Skeletal muscle cell (primary cell): ENCODE data around the gene LSM14A.
A peak's percentile ranks its signal among the peaks of the same experiment; 100 is the strongest.
"Not testable (repeated sequence)": the region's sequence is repeated elsewhere in the genome, so short reads cannot be mapped to it uniquely, and the experiment has no call there.

Experiments used
- DNase-seq: peaks from one replicate; pipeline ENCODE4 v3.0.0-alpha.2; 2010; ENCODE audit warnings: low read depth
- H3K4me3 ChIP-seq: 2 replicates; pipeline ENCODE4 v1.5.1; 2011; ENCODE audit warnings: low read depth, mild to moderate bottlenecking, control low read depth, low read length, moderate library complexity

Gene LSM14A

DNA sequence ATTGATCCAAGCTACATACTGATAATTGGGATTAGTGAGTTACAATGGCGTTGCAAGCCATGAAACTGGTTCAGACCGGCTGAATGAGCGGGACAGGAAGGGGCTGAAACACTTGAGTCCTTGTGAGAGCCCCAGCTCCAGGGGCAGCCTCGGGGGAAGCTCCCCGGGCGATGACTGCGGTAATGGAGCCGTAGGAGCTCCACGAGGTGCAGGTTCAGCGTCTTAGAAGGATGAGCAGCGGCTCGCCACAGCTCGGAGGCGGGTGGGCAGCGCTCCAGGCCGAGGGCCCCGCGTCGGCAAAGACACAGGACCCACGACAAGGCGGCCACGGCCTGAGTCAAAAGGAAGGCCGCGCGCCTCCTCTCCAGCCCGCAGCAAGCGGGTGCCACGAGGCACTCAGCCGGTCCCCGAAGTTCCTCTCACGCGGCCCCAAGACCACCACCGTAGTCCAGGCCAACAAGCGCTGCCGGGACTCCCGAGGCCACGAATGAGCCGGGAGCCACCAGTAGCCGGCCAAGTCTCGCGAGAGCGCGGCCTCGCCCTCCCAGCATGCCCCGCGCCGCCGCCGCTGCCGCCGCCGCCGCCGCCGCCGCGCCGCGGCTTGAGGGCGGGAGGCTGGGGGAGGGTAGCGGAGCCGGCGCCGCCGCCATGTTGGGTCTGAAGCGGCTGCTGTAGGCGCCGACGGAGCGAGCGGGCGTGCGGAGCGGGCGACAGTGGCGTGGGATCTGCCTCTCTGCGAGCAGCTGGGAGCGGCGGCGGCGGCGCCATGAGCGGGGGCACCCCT, at the start of gene LSM14A:
TSS of gene LSM14A (plus strand) at position 628 of the 784 bp plus-strand sequence. CDS start at position 767, 139 bp downstream.
- H3K4me3 ChIP-seq, result peak within 1 kb of the TSS; percentile 75
- peak; percentile 79 for DNase-seq

DNA sequence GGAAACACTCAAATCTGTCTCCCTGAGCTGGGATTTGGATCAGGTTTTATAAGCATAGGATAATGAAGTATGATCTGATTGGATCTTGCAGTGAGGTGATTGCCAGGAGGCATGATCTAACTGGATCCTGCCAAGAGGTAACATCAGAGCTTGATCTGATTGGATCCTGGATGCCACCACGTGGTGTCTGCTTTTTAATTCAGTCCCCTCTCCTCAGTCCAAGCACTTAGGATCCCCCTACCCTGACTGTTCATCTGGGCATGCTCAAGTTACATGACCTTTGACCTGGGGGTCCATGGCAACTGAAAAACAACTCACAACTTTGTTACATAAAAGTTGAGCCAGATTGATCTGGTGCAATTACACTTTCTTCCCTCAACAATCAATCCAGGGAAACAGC, 47.5 kb upstream of the LSM14A start:
- DNase-seq, result no peak
- H3K4me3 ChIP-seq, result no peak overlapping the region

DNA sequence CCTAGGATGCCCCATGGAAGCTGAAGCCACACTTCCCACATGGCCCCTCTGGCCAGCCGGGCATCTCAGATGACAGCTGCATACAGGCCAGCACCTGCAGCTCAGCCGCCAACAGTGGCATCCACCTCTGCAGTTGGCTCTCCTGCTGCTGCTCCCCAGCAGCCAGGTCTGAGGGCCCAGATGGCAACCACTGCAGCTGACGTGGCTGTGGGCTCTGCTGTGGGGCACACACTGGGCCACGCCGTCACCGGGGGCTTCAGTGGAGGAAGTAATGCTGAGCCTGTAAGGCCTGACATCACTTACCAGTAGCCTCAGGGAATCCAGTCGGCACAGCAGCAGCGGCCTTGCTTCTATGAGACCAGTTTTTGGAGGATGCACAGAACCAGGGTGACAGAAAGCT, 45.3 kb upstream of the LSM14A start:
- no peak overlapping the region for H3K4me3 ChIP-seq
- no peak for DNase-seq

DNA sequence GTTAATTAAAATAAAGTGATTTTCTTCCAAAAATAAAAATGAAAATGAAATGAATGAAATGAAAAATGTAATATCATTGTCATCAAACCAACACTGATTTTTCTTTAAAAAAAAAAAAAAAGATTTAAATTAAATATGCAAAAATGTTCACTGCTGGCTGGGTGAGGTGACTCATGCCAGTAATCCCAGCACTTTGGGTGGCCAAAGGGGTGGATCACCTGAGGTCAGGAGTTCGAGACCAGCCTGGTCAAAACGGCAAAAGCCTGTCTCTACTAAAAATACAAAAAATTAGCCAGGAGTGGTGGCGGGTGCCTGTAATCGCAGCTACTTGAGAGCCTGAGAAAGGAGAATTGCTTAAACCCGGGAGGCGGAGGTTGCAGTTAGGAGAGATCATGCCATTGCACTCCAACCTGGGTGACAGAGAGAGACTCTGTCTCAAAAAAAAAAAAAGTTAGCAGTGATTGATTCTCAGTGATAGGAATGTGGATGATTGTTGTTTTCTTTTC, 44.6 kb upstream of the LSM14A start:
- no peak overlapping the region for H3K4me3 ChIP-seq
- no peak for DNase-seq

DNA sequence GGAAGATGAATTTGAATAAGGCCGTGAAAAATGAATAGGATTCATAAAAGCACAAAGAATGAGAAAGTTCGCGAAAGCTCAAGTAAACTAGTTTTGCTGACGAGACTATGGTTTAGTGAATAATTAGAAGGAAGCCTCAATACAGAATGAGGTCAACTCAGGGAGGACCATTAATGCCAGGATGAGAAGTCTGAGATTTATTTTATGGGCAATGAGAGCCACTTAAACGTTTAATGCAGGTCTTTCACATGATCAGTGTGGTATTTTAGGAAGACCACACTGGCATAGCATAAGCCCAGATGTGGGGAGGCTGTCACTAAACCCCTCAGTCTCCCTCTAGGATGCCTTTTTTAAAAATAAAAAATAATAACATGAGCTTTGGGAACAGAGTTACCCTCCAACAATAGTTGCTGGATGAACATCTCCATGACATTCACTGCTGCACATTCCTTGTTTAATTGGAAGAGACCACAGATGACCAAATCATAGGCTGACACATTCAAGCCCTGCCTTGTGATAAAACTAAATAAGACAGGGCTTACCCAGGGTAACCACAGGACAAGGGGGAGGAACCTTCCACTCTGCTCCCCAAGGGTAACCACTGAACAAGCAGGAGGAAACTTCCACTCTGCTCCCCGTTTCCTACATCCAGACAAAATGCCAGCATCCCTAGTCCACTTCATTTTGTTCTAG, 43.6 kb upstream of the LSM14A start:
- H3K4me3 ChIP-seq, result no peak overlapping the region
- no peak for DNase-seq

DNA sequence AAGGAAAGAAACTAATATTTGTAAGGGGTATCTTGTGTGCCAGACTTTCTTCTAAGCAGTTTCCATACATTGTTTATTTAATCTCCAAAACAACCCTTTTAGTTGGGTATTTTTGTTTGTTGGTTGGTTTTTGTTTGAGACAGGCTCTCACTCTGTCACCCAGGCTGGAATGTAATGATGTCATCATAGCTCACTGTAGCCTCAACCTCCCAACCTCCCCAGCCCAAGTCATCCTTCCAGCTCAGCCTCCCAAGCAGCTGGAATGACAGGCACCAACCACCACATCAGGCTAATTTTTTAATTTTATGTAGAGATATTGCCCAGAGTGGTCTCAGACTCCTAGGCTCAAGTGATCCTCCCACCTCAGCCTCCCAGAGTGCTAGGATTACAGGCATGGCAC, 41.2 kb upstream of the LSM14A start:
- DNase-seq, result no peak
- H3K4me3 ChIP-seq, result no peak overlapping the region

DNA sequence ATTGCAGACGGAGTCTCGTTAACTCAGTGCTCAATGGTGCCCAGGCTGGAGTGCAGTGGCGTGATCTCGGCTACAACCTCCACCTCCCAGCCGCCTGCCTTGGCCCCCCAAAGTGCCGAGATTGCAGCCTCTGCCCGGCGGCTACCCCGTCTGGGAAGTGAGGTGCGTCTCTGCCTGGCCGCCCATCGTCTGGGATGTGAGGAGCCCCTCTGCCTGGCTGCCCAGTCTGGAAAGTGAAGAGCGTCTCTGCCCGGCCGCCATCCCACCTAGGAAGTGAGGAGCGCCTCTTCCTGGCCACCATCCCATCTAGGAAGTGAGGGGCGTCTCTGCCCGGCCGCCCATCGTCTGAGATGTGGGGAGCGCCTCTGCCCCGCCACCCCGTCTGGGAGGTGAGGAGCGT, 40.2 kb upstream of the LSM14A start:
- not testable (repeated sequence) for DNase-seq, H3K4me3 ChIP-seq

DNA sequence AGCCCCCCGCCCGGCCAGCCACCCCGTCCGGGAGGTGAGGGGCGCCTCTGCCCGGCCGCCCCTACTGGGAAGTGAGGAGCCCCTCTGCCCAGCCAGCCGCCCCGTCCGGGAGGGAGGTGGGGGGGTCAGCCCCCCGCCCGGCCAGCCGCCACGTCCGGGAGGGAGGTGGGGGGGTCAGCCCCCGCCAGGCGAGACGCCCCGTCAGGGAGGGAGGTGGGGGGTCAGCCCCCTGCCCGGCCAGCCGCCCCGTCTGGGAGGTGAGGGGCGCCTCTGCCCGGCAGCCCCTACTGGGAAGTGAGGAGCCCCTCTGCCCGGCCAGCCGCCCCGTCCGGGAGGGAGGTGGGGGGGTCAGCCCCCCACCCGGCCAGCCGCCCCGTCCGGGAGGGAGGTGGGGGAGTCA, 39.6 kb upstream of the LSM14A start:
- not testable (repeated sequence) for DNase-seq, H3K4me3 ChIP-seq

DNA sequence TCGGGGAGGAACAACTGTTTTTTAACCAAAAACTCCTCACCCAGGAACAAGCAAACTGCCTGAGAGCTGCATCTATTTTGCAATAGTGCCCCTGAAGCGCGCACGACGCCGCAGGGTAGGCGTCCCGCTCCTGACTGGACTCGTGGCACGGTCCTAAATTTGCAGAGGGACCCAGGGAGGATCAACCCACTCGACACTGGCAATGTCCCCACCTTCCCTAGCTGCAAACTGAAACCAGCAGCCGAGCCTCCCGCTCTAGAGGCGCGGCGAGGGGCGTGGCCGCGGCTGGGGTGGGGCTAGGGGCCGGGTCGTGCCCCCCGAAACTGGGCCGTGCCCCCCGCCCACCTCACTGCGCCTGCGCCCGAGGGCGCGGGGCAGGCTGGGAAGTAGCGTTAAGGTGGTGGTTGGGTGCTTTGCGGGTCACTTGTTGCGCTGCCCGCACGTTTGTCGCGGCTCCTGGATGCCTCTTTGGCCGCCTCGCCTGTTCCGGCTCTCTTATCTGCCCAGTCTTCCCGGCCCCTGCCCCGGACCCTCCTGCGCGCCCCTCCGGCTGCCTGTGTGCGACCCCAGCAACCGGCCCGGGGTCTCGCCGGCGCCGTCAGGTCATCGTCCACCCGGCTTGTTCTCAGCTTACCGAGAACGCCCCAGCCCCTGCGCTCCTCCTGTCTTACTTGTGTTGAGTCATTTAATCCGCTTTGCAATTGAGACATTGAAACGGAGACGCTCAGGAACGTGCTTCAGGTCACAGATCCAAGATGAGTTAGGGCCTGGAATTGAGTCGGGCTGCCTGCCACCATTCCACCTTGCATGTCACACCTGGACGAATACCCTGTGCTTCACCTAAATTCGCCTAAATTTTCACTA, 37.9 kb upstream of the LSM14A start:
- DNase-seq, result peak; percentile 21
- H3K4me3 ChIP-seq, result peak overlapping the region; percentile 73

DNA sequence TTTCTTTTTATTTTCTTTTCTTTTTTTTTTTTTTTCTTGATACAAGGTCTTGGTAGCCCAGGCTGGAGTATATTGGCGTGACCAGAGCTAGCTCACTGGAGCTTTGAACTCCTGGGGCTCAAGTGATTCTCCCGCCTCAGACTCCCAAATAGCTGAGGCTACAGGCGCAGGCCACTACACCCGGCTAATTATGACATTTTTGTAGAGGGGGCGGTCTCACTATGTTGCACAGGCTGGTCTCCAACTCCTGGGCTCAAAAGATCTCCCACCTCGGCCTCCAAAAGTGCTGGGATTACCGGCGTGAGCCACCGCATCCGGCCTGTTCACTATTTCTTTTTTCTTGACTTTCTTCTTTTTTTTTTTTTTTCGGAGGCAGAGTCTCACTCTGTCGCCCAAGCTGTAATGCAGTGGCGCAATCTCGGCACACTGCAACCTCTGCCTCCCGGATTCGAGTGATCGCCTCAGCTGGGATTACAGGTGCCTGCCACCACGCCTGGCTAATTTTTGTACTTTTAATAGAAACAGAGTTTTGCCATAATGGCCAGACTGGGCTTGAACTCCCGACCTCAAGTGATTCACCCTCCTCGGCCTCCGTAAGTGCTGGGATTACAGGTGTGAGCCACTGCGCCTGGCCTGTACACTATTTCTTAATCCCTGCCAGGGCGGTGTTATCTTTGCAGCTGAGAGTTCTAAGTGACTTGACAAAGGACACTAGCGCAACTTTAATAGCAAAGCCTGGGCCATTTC, 37.1 kb upstream of the LSM14A start:
- peak overlapping the region; percentile 73 for H3K4me3 ChIP-seq
- no peak for DNase-seq

DNA sequence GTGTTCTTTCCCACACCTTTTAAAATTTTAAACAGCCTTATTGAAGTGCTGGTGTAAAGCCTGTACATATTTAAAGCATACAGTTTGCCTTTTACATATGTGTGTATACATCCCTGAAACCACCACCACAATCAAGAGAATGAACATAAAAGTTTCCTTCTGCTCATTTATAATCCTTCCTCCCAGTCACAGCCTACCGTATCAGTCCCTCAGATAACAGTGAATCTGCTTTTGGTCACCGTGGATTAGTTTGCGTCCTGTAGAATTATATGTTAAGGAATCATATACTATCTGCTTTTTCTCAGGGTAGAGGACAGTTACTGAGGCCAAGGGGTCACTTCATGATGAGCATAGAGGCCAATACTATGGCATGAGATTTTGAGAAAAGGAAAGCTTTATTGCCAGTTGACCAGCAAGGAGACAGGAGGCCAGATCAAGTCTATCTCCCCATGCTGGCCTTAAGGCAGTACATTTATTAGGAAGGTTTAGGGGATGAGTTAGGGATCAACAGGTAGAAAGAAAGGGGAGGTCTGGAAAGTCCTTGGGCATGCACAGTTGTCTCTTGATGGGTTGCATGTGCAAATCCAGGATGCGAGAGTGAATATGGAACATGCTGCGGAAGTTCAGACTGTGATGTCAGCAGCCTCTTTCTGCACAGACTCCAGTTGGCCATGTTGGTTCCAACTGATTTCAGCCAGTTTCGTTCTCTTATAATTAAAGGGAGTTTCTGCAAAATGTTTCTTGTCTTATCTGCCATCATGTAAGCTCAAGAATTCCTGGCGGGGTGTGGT, 36.3 kb upstream of the LSM14A start:
- no peak for DNase-seq
- H3K4me3 ChIP-seq, result no peak overlapping the region

DNA sequence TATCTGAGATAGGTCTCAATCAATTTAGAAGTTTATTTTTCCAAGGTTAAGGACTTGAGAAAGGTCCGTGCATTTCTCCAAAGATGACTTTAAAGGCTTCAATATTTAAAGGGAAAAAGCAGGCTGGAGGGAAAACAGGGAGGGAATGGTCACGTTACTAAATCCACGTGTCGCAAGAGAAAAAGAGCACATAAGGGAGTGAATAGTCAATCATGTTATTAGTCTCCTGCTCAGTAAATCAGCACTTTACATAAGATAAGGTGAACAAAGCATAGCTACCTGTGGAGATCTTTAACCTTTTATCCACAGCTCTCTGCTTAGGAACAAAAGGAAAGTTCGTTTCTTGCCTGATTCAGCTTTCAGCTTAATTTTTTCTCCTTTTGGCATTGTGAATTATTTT, 31.3 kb upstream of the LSM14A start:
- DNase-seq, result no peak

DNA sequence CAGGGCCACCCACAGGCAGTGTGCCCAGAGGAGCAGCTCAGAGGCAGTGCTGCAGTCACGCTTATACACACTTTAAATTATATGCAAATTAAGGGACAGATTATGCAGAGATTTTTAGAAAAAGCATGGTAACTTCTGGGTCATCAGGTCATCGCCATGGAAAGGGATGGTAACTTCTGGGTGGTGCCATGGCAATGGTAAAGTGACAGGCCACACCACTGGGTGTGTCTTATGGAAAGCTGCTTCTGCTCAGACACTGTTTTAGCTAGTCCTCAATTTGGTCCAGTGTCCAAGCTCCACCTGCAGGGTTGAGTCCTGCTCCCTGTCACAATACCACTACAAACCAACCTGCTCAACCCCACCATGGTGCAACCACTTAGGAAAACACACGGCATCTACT, 29.9 kb upstream of the LSM14A start:
- H3K4me3 ChIP-seq, result no peak overlapping the region
- DNase-seq, result no peak

More for the DNA sequence above, 31.3 kb upstream of the LSM14A start:
- H3K4me3 ChIP-seq, result no peak overlapping the region

DNA sequence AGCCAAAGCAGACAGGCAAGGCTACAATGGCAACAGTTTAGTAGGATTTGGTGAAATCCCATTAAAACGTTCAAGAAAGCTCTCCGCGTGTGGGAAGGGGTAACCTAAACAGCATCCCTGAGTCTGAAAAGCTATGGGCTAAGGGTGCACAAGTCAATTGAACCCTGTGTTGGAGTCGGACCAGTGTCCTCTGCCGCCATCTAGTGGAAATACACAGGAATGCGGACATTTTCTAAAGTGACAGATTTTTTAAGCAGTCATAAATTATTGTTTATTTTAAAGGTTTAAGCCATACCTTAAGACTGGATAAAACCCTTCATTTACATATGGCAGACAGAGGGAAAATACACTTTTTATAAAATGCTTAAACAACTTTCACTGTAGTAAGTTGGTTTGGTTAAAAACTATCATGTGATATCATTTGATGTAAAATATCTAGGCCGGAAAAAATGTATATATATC, 26.5 kb upstream of the LSM14A start:
- peak; percentile 6 for DNase-seq
- no peak overlapping the region for H3K4me3 ChIP-seq

DNA sequence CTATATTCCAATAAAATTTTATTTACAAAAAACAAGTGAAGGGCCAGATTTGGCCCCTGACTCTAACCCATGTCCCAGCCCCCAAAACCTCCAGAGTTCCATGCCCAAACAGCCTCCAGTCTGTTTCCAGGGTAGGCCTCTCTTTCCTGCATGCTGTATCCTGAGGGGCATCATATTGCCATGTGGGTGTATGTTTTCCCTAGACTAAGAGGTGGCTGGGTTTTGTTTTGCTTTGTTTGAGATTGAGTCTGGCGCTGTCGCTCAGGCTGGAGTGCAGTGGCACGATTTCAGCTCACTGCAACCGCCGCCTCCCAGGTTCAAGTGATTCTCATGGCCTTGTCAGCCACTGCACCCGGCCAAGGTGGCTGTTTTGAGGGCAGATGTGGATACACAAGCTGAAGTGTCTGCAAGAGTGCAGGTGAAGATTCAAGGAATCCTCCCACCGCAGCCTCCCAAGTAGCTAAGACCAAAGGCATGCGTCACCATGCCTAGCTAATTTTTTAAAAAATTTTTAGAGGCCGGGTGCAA, 23.6 kb upstream of the LSM14A start:
- DNase-seq, result no peak
- H3K4me3 ChIP-seq, result no peak overlapping the region

DNA sequence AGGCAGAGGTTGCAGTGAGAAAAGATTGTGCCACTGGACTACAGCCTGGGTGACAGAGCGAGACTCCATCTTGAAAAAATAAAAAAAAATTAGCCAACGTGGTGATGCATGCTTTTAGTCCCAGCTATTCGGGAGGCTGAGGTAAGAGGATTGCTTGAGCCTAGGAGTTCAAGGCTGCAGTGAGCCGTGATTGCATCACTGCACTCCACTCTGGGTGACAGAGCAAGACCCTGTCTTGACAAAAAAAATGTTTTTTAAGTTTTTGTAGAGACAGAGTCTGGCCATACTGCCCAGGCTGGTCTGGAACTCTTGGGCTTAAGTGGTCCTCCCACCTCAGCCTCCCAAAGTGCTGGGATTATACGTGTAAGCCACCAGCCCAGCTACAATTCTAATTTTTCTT, 22.4 kb upstream of the LSM14A start:
- DNase-seq, result no peak
- H3K4me3 ChIP-seq, result no peak overlapping the region

DNA sequence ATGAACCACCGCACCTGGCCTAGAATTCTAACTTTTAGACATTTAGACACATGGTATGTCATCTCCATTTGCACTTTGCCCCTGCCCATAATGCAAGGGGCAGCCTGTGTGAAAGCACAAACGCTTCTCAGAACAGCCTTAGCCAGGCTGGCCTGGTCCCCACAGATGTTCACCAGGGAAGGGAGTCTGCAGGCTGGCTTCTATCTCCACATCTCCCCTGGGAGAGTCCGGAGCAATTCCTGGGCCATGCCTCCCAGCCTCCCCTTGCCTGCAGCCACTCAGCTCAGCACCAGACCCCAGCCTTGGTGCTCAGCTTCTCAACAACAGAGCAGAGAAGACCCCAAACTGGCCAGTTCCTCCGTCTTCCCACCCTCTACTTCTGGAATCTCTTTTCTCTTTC, 21.7 kb upstream of the LSM14A start:
- H3K4me3 ChIP-seq, result no peak overlapping the region
- DNase-seq, result no peak

DNA sequence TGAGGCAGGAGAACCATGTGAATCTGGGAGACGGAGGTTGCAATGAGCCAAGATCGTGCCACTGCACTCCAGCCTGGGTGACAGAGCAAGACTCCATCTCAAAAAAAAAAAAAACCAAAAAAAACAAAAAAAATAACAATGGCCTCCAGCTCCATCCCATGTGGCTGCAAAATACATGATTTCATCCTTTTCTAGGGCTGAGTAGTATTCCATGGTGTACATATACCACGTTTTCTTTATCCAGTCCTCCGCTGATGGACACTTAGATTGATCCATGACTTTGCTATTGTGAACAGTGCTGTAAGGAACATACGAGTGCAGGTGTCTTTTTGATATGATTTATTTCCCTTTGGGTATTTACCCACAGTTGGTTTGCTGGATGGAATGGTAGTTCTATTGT, 20.9 kb upstream of the LSM14A start:
- DNase-seq, result no peak

More for the DNA sequence above, 20.9 kb upstream of the LSM14A start:
- H3K4me3 ChIP-seq, result no peak overlapping the region
